ENCODE measurements around the gene KRT82.

KRT82 gene

DNA sequence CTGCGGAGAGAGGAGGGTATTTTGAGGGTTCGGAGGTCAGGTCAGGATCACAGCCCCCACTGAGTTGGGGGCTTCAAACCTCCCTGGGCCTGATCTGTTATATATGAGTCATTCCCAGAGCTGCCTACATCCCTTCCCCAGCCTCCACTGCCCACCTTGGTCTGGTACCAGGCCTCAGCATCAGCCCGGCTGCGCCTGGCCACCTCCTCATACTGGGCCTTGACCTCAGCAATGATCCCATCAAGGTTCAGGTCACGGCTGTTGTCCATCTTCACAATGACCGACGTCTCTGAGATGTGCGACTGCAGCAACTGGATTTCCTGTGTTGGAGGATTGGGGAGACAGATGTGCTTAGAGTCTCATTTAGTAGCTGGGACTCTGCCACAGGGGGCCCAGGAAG is 24.9 kb downstream of the KRT82 start:
- H3K27ac ChIP-seq (ENCODE audit: low read depth, low read length, severe bottlenecking), result no peak overlapping the region
- no peaks in the 10 kb centered on the region for H3K9me3 ChIP-seq (ENCODE audit: control insufficient read depth, low read length)
- no peak overlapping the region for H3K4me3 ChIP-seq (ENCODE audit: extremely low read depth, insufficient read depth, low read length, poor library complexity, severe bottlenecking)
- no peaks in the 10 kb centered on the region for H3K36me3 ChIP-seq (ENCODE audit: control insufficient read depth, insufficient read depth, low read length)
- H3K4me1 ChIP-seq (ENCODE audit: control insufficient read depth, insufficient read depth, low read length, poor library complexity, severe bottlenecking), result no peaks in the 10 kb centered on the region
- WGBS, 2 experiments (ENCODE audit: insufficient coverage in 2 of 2), result 86 to 96% methylated on average over 5 to 6 of the region's 8 CpGs

DNA sequence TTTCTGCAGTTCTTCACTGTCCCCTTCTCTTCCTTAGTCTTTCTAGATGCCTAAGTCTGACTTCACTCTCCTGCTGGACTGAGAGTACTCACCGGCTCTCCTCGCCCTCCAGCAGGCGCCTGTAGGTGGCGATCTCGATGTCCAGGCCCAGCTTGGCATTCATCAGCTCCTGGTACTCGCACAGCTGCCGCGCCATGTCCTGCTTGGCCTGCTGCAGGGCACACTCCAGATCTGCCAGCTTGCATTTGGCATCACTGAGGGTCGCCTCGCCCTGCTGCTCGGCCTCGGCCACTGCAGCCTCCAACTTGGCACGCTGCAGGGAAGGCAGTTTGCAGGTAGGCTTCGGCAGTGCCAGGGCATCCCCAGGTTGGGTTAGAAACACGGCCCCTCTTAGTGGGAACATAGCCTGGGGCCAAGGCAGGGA is 25.9 kb downstream of the KRT82 start:
- H3K36me3 ChIP-seq (ENCODE audit: control insufficient read depth, insufficient read depth, low read length), result no peaks in the 10 kb centered on the region
- H3K4me3 ChIP-seq (ENCODE audit: extremely low read depth, insufficient read depth, low read length, poor library complexity, severe bottlenecking), result no peak overlapping the region
- no peaks in the 10 kb centered on the region for H3K9me3 ChIP-seq (ENCODE audit: control insufficient read depth, low read length)
- 56 to 65% methylated on average over 14 to 15 of the region's 15 CpGs for WGBS, 2 experiments (ENCODE audit: insufficient coverage in 2 of 2)
- no peak overlapping the region for H3K27ac ChIP-seq (ENCODE audit: low read depth, low read length, severe bottlenecking)
- H3K4me1 ChIP-seq (ENCODE audit: control insufficient read depth, insufficient read depth, low read length, poor library complexity, severe bottlenecking), result no peaks in the 10 kb centered on the region

DNA sequence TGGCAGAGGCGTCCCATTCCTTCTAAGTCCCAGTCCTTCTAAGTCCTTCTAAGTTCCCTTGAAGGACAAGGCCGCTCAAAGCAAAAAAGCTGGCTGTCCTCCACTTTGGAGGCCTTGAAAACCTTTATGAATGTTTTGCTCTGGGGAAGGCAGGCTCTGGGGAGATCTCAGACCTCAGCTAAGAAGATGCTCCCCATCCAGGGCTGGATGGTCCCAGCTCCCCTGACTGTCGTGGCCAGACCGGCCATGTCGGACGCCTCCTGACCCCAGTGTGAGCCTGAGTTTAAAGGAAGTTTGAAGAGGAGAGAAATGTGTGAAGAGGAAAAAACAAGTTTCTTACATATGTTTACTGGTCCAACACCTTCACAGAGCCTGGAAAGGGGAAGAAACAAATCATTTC is 26.6 kb downstream of the KRT82 start:
- Histone ChIP-seq H3K9me3 (ENCODE audit: control insufficient read depth, low read length) (no peaks in the 10 kb centered on the region), H3K27ac (ENCODE audit: low read depth, low read length, severe bottlenecking) (no peak overlapping the region), H3K36me3 (ENCODE audit: control insufficient read depth, insufficient read depth, low read length) (no peaks in the 10 kb centered on the region), H3K4me1 (ENCODE audit: control insufficient read depth, insufficient read depth, low read length, poor library complexity, severe bottlenecking) (no peaks in the 10 kb centered on the region), H3K4me3 (ENCODE audit: extremely low read depth, insufficient read depth, low read length, poor library complexity, severe bottlenecking) (no peak overlapping the region)
- WGBS, 2 experiments (ENCODE audit: insufficient coverage in 2 of 2), result 86 to 95% methylated on average over 1 to 3 of the region's 6 CpGs

DNA sequence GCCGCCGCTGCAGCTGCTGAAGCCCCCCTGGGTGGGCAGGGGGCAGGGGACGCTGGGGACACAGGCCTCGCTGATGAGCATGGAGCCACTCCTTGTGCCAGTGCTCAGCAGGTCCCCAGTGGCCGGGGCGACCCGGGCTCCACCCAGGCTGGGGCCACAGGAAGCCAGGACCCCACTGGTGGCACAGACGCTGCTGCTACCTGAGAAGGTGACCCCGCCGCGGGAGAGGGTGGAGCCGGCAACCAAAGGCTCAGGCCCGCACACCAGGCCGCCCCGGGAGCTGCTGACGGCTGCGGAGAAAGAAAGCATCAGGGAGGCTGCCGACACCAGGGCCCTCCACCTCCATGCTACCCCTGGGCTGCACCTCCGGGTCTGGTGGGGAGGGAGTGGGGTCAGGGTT is 28.0 kb downstream of the KRT82 start:
- H3K4me1 ChIP-seq (ENCODE audit: control insufficient read depth, insufficient read depth, low read length, poor library complexity, severe bottlenecking), result no peaks in the 10 kb centered on the region
- H3K36me3 ChIP-seq (ENCODE audit: control insufficient read depth, insufficient read depth, low read length), result no peaks in the 10 kb centered on the region
- H3K27ac ChIP-seq (ENCODE audit: low read depth, low read length, severe bottlenecking), result no peak overlapping the region
- WGBS, 2 experiments (ENCODE audit: insufficient coverage in 2 of 2), result 89 to 93% methylated on average over 13 to 14 of the region's 19 CpGs
- H3K4me3 ChIP-seq (ENCODE audit: extremely low read depth, insufficient read depth, low read length, poor library complexity, severe bottlenecking), result no peak overlapping the region
- H3K9me3 ChIP-seq (ENCODE audit: control insufficient read depth, low read length), result no peaks in the 10 kb centered on the region

DNA sequence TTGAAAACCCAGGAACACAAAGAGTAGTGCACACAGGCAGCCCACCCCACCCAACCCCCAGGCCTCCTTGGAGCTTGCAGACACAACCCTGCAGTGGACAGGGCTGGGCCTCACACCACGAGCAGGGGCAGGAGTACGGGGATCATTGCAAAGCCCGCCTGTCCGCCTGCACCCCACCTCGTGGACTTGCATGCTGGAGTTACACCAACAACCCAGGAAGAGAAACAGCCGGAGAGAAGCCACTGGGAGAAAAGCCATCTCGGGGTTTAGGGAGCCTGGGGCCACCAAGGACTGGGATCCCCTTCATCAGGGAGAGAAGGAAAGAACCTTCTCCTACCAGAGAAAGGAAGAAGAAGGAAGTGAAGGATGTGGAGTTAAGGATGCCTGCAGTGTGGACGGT is 28.9 kb downstream of the KRT82 start:
- Histone ChIP-seq H3K9me3 (ENCODE audit: control insufficient read depth, low read length) (no peaks in the 10 kb centered on the region), H3K36me3 (ENCODE audit: control insufficient read depth, insufficient read depth, low read length) (no peaks in the 10 kb centered on the region), H3K4me1 (ENCODE audit: control insufficient read depth, insufficient read depth, low read length, poor library complexity, severe bottlenecking) (no peaks in the 10 kb centered on the region), H3K27ac (ENCODE audit: low read depth, low read length, severe bottlenecking) (no peak overlapping the region), H3K4me3 (ENCODE audit: extremely low read depth, insufficient read depth, low read length, poor library complexity, severe bottlenecking) (no peak overlapping the region)
- WGBS, 2 experiments (ENCODE audit: insufficient coverage in 2 of 2), result 88 to 97% methylated on average over 6 to 7 of the region's 8 CpGs

DNA sequence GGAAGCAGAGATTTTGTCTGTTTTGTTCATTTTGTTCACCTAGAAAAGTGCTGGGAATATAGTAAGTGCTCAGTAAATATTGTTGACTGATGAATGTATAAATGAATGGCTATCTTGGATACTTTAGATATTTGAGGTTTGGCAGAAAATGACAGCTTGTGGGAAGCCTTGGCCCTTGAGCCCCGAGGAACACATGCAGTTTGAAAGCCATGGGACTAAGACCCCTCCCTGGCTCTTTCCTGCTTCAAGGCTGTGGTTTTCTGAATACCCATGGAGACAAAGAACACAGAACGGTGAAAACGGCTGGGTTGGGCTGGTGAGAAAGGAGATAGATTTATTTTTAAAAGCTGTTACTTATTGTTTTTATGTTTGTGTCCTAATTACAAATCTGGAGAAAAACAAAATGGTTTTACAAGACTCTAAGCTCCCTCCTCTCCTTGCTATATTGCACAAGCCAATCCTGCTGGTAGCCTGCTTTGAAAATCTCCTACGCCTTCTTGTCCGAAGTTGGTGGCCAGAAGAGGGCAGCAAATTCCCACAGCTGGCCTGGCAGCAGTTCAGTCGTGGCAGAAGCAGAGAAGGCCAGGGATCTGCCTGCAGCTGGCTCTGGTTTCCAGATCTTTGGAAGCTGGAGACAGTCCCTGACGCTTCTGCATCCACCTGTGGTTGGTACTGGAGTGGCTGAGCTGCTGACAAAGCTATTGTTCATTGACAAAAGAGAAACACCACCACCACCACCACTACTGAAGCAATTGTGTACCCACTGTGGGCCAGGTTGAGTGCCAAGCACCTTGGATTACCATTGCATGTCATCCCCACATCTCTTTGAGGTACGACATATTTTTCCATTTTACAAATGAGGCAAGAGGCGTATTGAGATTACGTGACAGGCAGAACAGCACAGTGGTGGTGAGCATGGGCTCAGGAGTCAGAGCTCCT is 33.6 kb downstream of the KRT82 start:
- H3K4me3 ChIP-seq (ENCODE audit: extremely low read depth, insufficient read depth, low read length, poor library complexity, severe bottlenecking), result no peak overlapping the region
- H3K9me3 ChIP-seq (ENCODE audit: control insufficient read depth, low read length), result no peaks in the 10 kb centered on the region
- no peaks in the 10 kb centered on the region for H3K36me3 ChIP-seq (ENCODE audit: control insufficient read depth, insufficient read depth, low read length)
- WGBS, 2 experiments (ENCODE audit: insufficient coverage in 2 of 2), result 26 to 42% methylated on average over 6 to 8 of the region's 10 CpGs
- no peaks in the 10 kb centered on the region for H3K4me1 ChIP-seq (ENCODE audit: control insufficient read depth, insufficient read depth, low read length, poor library complexity, severe bottlenecking)
- no peak overlapping the region for H3K27ac ChIP-seq (ENCODE audit: low read depth, low read length, severe bottlenecking)

DNA sequence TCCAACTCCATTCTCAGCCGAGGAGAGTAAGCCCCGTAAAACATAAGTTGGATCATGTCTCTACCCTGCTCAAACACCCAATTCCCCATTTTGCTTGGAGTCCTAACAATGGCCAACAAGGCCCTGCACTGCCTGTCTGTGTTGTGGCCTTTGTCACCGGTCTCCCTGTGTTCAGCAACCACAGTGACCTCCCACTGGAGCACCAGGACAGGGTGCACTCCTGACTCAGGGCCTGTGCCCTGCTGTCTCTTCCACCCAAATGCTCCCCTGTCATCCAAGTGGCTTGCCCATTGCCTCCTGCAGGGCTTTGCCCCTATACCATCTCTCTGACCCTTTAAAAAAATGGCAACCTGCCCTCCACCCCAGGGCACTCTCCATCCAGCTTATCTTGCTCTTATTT is 34.4 kb downstream of the KRT82 start:
- 93 to 97% methylated on average over 3 of the region's 3 CpGs for WGBS, 2 experiments (ENCODE audit: insufficient coverage in 2 of 2)
- Histone ChIP-seq H3K4me1 (ENCODE audit: control insufficient read depth, insufficient read depth, low read length, poor library complexity, severe bottlenecking) (no peaks in the 10 kb centered on the region), H3K27ac (ENCODE audit: low read depth, low read length, severe bottlenecking) (no peak overlapping the region), H3K9me3 (ENCODE audit: control insufficient read depth, low read length) (no peaks in the 10 kb centered on the region), H3K4me3 (ENCODE audit: extremely low read depth, insufficient read depth, low read length, poor library complexity, severe bottlenecking) (no peak overlapping the region), H3K36me3 (ENCODE audit: control insufficient read depth, insufficient read depth, low read length) (no peaks in the 10 kb centered on the region)

DNA sequence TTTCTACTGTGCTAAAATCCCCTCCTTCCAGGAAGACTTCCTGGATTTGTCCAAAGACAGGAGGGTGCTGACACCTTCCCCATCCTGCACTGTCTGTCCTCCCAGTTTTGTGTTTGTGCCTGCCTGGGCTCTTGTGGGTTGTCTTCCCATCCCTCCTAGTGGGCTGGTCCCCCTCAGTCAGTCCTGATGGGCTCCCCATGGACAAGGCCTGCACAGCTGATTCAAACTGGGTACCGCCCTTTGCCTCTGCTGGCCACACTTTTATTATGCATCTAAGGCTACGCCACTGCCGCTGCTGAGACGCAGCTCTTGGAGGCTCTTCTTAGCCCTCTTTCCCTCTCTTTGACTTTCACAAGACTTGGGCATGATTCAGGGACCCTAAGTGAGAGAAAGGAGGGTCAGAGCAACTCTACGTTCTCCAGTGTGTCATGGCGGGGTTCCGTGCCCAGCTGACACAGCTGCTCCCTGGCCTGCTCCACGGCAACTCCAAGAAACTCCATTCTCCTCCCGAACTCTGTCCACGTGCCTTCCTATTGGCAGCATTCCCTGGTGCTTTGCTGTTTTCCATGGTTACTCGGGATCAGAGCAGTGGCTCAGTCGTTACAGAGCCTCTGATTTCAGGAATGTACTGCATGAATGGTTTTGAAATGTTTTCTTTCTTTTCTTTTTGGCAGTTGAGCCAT is 35.1 kb downstream of the KRT82 start:
- H3K36me3 ChIP-seq (ENCODE audit: control insufficient read depth, insufficient read depth, low read length), result no peaks in the 10 kb centered on the region
- no peaks in the 10 kb centered on the region for H3K9me3 ChIP-seq (ENCODE audit: control insufficient read depth, low read length)
- no peak overlapping the region for H3K27ac ChIP-seq (ENCODE audit: low read depth, low read length, severe bottlenecking)
- H3K4me3 ChIP-seq (ENCODE audit: extremely low read depth, insufficient read depth, low read length, poor library complexity, severe bottlenecking), result no peak overlapping the region
- no peaks in the 10 kb centered on the region for H3K4me1 ChIP-seq (ENCODE audit: control insufficient read depth, insufficient read depth, low read length, poor library complexity, severe bottlenecking)
- 74 to 91% methylated on average over 10 of the region's 12 CpGs for WGBS, 2 experiments (ENCODE audit: insufficient coverage in 2 of 2)

DNA sequence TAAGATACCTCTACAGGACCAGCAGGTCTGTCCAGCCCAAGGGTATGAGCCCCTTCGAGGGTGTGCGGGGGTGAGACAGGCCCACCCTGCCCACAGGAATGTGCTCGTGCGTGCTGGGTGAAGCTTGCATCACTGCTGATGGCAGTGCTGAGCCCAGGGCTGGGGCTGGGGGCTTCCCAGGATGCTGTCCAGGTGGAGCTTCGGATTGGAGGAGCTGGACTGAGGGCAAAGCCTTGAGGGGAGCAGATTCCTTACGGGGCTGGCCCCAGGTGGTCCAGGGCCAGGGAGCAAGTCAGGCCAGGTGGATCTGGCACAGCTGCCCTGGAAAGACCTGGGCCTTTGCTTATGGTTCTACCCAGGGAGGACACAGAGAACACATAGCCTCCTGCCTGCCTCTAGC is 36.3 kb downstream of the KRT82 start:
- WGBS, 2 experiments (ENCODE audit: insufficient coverage in 2 of 2), result 85 to 90% methylated on average over 6 of the region's 6 CpGs
- H3K36me3 ChIP-seq (ENCODE audit: control insufficient read depth, insufficient read depth, low read length), result no peaks in the 10 kb centered on the region
- H3K27ac ChIP-seq (ENCODE audit: low read depth, low read length, severe bottlenecking), result no peak overlapping the region
- H3K4me1 ChIP-seq (ENCODE audit: control insufficient read depth, insufficient read depth, low read length, poor library complexity, severe bottlenecking), result no peaks in the 10 kb centered on the region
- no peaks in the 10 kb centered on the region for H3K9me3 ChIP-seq (ENCODE audit: control insufficient read depth, low read length)
- H3K4me3 ChIP-seq (ENCODE audit: extremely low read depth, insufficient read depth, low read length, poor library complexity, severe bottlenecking), result no peak overlapping the region

DNA sequence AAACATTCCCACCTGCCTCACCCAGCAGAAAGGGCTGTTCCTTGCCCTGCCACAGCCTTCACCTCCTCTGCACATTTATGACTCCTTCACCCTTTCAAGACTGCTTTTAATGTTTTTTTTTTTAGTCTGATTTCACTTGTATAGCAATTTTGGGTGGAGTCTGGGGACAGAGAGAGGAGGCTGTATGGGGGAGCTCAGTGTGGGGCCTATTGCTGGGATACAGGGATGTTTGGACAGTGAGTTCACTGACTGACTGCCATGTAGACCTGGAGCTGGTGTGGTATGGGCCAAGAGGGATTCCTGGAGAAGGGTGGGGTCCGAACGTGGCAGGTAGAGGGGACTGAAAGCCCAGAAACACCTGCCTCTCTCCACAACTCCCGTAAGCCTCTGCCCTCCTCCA is 36.9 kb downstream of the KRT82 start:
- Histone ChIP-seq H3K4me3 (ENCODE audit: extremely low read depth, insufficient read depth, low read length, poor library complexity, severe bottlenecking) (no peak overlapping the region), H3K9me3 (ENCODE audit: control insufficient read depth, low read length) (no peaks in the 10 kb centered on the region), H3K36me3 (ENCODE audit: control insufficient read depth, insufficient read depth, low read length) (no peaks in the 10 kb centered on the region), H3K4me1 (ENCODE audit: control insufficient read depth, insufficient read depth, low read length, poor library complexity, severe bottlenecking) (no peaks in the 10 kb centered on the region), H3K27ac (ENCODE audit: low read depth, low read length, severe bottlenecking) (no peak overlapping the region)
- no CpG with 5 or more reads among the region's 3 CpGs for WGBS, 2 experiments (ENCODE audit: insufficient coverage in 2 of 2)

DNA sequence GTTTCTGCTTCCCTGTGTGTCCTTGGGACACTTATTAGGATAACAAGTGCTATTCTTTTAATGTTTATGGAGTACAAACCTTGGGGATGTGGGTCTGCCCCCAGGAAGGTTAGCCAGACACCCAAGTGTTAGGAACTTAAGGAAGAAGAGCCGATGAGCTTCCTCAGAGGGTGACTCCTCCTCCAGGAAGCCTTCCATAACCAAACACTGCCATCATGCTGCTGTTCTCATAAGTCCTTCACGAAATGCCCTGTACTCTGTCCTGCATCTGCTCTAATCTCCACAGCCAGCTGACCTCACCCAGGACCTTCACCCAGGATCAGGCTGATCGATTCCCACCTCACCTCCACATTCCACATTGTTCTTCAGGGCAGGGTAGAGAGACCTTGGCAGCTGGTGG is 37.6 kb downstream of the KRT82 start:
- H3K4me3 ChIP-seq (ENCODE audit: extremely low read depth, insufficient read depth, low read length, poor library complexity, severe bottlenecking), result no peak overlapping the region
- no peak overlapping the region for H3K27ac ChIP-seq (ENCODE audit: low read depth, low read length, severe bottlenecking)
- WGBS, 2 experiments (ENCODE audit: insufficient coverage in 2 of 2), result 92 to 100% methylated on average over 1 to 2 of the region's 3 CpGs
- H3K4me1 ChIP-seq (ENCODE audit: control insufficient read depth, insufficient read depth, low read length, poor library complexity, severe bottlenecking), result no peaks in the 10 kb centered on the region
- H3K9me3 ChIP-seq (ENCODE audit: control insufficient read depth, low read length), result no peaks in the 10 kb centered on the region
- no peaks in the 10 kb centered on the region for H3K36me3 ChIP-seq (ENCODE audit: control insufficient read depth, insufficient read depth, low read length)

All from mesodermal cell (in vitro differentiated cells).